ENCODE results near the gene NCBP2L.

DNA sequence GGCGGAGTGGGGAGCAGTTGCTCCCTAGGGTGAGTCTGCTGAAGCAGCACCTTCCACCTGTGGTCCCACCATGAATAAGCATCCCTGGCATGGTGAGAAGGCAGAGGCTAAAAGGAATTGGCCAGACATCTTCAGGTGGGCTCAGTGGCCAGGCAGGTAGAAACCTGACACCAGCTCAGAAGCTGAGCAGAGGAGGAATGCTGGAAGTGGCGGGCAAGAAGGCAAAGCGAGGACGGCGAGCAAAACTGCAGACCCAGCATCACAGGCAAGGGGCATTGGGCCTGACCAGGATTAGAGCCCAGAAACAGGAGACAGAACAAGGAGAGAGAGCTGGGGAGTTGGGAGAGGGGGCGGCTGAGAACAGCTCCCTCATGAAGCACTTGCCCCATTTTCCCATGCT is 27.3 kb upstream of the NCBP2L start:
- TF ChIP-seq EP300 (IDR thresholded peaks at IDR 0.05) (no peak), CBX8 (IDR thresholded peaks at IDR 0.05) (no peak), POLR2A (IDR thresholded peaks at IDR 0.05; ENCODE audit: low read length) (no peak), RFX5 (IDR thresholded peaks at IDR 0.05) (no peak), RAD21 (conservative IDR thresholded peaks at IDR 0.05 in 1 of 2, IDR thresholded peaks at IDR 0.05 in 1 of 2) (no peak), KDM1A (IDR thresholded peaks at IDR 0.05; ENCODE audit: low read depth) (no peak), RARB (CRISPR knock-in tag; IDR thresholded peaks at IDR 0.05) (no peak), KDM5A (IDR thresholded peaks at IDR 0.05) (no peak), NR3C1 (IDR thresholded peaks at IDR 0.05) (no peak)
- TF ChIP-seq, protein P1, sequence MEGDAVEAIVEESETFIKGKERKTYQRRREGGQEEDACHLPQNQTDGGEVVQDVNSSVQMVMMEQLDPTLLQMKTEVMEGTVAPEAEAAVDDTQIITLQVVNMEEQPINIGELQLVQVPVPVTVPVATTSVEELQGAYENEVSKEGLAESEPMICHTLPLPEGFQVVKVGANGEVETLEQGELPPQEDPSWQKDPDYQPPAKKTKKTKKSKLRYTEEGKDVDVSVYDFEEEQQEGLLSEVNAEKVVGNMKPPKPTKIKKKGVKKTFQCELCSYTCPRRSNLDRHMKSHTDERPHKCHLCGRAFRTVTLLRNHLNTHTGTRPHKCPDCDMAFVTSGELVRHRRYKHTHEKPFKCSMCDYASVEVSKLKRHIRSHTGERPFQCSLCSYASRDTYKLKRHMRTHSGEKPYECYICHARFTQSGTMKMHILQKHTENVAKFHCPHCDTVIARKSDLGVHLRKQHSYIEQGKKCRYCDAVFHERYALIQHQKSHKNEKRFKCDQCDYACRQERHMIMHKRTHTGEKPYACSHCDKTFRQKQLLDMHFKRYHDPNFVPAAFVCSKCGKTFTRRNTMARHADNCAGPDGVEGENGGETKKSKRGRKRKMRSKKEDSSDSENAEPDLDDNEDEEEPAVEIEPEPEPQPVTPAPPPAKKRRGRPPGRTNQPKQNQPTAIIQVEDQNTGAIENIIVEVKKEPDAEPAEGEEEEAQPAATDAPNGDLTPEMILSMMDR (IDR thresholded peaks at IDR 0.05) = no peak
- TF ChIP-seq, protein P2, sequence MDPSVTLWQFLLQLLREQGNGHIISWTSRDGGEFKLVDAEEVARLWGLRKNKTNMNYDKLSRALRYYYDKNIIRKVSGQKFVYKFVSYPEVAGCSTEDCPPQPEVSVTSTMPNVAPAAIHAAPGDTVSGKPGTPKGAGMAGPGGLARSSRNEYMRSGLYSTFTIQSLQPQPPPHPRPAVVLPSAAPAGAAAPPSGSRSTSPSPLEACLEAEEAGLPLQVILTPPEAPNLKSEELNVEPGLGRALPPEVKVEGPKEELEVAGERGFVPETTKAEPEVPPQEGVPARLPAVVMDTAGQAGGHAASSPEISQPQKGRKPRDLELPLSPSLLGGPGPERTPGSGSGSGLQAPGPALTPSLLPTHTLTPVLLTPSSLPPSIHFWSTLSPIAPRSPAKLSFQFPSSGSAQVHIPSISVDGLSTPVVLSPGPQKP (IDR thresholded peaks at IDR 0.05; ENCODE audit: low read depth, low read length) = no peak
- TF ChIP-seq, protein P3, sequence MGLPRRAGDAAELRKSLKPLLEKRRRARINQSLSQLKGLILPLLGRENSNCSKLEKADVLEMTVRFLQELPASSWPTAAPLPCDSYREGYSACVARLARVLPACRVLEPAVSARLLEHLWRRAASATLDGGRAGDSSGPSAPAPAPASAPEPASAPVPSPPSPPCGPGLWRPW (IDR thresholded peaks at IDR 0.05) = no peak
- TF ChIP-seq, protein P4, sequence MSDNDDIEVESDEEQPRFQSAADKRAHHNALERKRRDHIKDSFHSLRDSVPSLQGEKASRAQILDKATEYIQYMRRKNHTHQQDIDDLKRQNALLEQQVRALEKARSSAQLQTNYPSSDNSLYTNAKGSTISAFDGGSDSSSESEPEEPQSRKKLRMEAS (IDR thresholded peaks at IDR 0.05) = no peak
- TF ChIP-seq, protein P5, sequence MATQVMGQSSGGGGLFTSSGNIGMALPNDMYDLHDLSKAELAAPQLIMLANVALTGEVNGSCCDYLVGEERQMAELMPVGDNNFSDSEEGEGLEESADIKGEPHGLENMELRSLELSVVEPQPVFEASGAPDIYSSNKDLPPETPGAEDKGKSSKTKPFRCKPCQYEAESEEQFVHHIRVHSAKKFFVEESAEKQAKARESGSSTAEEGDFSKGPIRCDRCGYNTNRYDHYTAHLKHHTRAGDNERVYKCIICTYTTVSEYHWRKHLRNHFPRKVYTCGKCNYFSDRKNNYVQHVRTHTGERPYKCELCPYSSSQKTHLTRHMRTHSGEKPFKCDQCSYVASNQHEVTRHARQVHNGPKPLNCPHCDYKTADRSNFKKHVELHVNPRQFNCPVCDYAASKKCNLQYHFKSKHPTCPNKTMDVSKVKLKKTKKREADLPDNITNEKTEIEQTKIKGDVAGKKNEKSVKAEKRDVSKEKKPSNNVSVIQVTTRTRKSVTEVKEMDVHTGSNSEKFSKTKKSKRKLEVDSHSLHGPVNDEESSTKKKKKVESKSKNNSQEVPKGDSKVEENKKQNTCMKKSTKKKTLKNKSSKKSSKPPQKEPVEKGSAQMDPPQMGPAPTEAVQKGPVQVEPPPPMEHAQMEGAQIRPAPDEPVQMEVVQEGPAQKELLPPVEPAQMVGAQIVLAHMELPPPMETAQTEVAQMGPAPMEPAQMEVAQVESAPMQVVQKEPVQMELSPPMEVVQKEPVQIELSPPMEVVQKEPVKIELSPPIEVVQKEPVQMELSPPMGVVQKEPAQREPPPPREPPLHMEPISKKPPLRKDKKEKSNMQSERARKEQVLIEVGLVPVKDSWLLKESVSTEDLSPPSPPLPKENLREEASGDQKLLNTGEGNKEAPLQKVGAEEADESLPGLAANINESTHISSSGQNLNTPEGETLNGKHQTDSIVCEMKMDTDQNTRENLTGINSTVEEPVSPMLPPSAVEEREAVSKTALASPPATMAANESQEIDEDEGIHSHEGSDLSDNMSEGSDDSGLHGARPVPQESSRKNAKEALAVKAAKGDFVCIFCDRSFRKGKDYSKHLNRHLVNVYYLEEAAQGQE (IDR thresholded peaks at IDR 0.05) = no peak
